Thymus (tissue), 11 donors: ENCODE results near the gene PATJ. TPM values are rescaled to one million over a fixed set of nuclear protein-coding genes. Genes with fewer than 3 reads are reported as not detected.

Source experiments
- DNase-seq, 9 donors: peaks; one replicate each; pipeline ENCODE4 v3.0.0-alpha.2; 2013; ENCODE audit warnings: low spot score in 9 of 9, low read depth in 6 of 9, missing footprints in 1 of 9
- H3K27ac ChIP-seq, 2 donors: one replicate each; pipeline ENCODE4 v1.5.1; 2013; ENCODE audit warnings: control low read depth in 1 of 2, low read depth in 1 of 2, low read length in 1 of 2, mild to moderate bottlenecking in 1 of 2, moderate library complexity in 1 of 2
- H3K27me3 ChIP-seq, 2 donors: one replicate each; pipeline ENCODE4 v1.5.1; 2013; ENCODE audit warnings: low read length in 1 of 2; ENCODE audit not compliant: control insufficient read depth in 2 of 2, insufficient read depth in 1 of 2
- H3K36me3 ChIP-seq, 2 donors: one replicate each; pipeline ENCODE4 v1.5.1; 2013; ENCODE audit warnings: low read length in 1 of 2, mild to moderate bottlenecking in 1 of 2, moderate library complexity in 1 of 2; ENCODE audit not compliant: control insufficient read depth in 2 of 2, insufficient read depth in 2 of 2
- H3K4me1 ChIP-seq, 2 donors: one replicate each; pipeline ENCODE4 v1.5.1; 2013; ENCODE audit warnings: low read length in 2 of 2; ENCODE audit not compliant: control insufficient read depth in 2 of 2, insufficient read depth in 2 of 2
- H3K4me3 ChIP-seq, 2 donors: one replicate each; pipeline ENCODE4 v1.5.1; 2013; ENCODE audit warnings: low read length in 2 of 2, control low read depth in 1 of 2, mild to moderate bottlenecking in 1 of 2
- H3K9me3 ChIP-seq, 2 donors: one replicate each; pipeline ENCODE4 v1.5.1; 2013; ENCODE audit warnings: low read length in 1 of 2, mild to moderate bottlenecking in 1 of 2; ENCODE audit not compliant: control insufficient read depth in 2 of 2, insufficient read depth in 1 of 2
- WGBS: extraction: QIAGEN DNeasy Blood & Tissue Kit; methylation state at CpG from one replicate; pipeline ENCODE4 v1.1.7; 2013; 5-methylcytosine and 5-hydroxymethylcytosine counted together
- polyA plus RNA-seq: library from polyadenylated mRNA; stranded (reverse); fragments of 200-250 nt; gene quantifications from one replicate; pipeline ENCODE4 v1.2.3, GENCODE V29; 2013
- total RNA-seq: library from RNA; stranded (reverse); fragments of 120-200 nt; gene quantifications from one replicate; pipeline ENCODE4 v1.2.4, GENCODE V29; 2013
- donor health status: healthy.

The PATJ gene
- total and polyA plus RNA-seq, 2 donors = 8.6 to 12.4 TPM

- no peaks in the 10 kb centered on the region for H3K36me3 ChIP-seq
- peak overlapping the region in 1 of 2 donors; percentile 24 for H3K27ac ChIP-seq
- no peaks in the 10 kb centered on the region for H3K4me1 ChIP-seq
- H3K9me3 ChIP-seq = no peaks in the 10 kb centered on the region
- H3K27me3 ChIP-seq = no peaks in the 10 kb centered on the region
- no peak overlapping the region for H3K4me3 ChIP-seq
- 89% methylated on average over 2 of the region's 2 CpGs for WGBS
- DNase-seq = no peak
These were observed 347.3 kb downstream of the PATJ start for GRCh38 chr1:62089570-62089969.

GRCh38 chr1:62090016-62090415 lies 347.7 kb downstream of the PATJ start:
- no peak overlapping the region for H3K4me3 ChIP-seq
- no peak overlapping the region for H3K27ac ChIP-seq
- H3K9me3 ChIP-seq = no peaks in the 10 kb centered on the region
- H3K4me1 ChIP-seq = no peaks in the 10 kb centered on the region
- DNase-seq = no peak
- H3K27me3 ChIP-seq = no peaks in the 10 kb centered on the region
- no peaks in the 10 kb centered on the region for H3K36me3 ChIP-seq
- 89% methylated on average over 5 of the region's 5 CpGs for WGBS

GRCh38 chr1:62092110-62092509 lies 349.8 kb downstream of the PATJ start:
- no peak for DNase-seq
- Histone ChIP-seq H3K4me1 (no peaks in the 10 kb centered on the region), H3K9me3 (no peaks in the 10 kb centered on the region), H3K36me3 (no peaks in the 10 kb centered on the region), H3K4me3 (no peak overlapping the region), H3K27me3 (no peaks in the 10 kb centered on the region), H3K27ac (no peak overlapping the region)
- WGBS = 98% methylated on average over 4 of the region's 4 CpGs

- no peaks in the 10 kb centered on the region for H3K27me3 ChIP-seq
- WGBS = 76% methylated on average over 3 of the region's 3 CpGs
- DNase-seq = no peak
- H3K36me3 ChIP-seq = no peaks in the 10 kb centered on the region
- no peaks in the 10 kb centered on the region for H3K9me3 ChIP-seq
- H3K27ac ChIP-seq = no peak overlapping the region
- no peak overlapping the region for H3K4me3 ChIP-seq
- H3K4me1 ChIP-seq = no peaks in the 10 kb centered on the region
These were observed 351.0 kb downstream of the PATJ start for GRCh38 chr1:62093261-62093660.

- Histone ChIP-seq H3K4me1 (no peaks in the 10 kb centered on the region), H3K9me3 (no peaks in the 10 kb centered on the region), H3K36me3 (no peaks in the 10 kb centered on the region), H3K27ac (no peak overlapping the region), H3K4me3 (no peak overlapping the region), H3K27me3 (no peaks in the 10 kb centered on the region)
- DNase-seq = no peak
- WGBS = 98% methylated on average over 3 of the region's 3 CpGs
These were observed 355.2 kb downstream of the PATJ start for GRCh38 chr1:62097464-62097863.

GRCh38 chr1:62100442-62100841 lies 358.2 kb downstream of the PATJ start:
- no peak for DNase-seq
- WGBS = over 99% methylated on average over 2 of the region's 2 CpGs
- no peaks in the 10 kb centered on the region for H3K27me3 ChIP-seq

GRCh38 chr1:62103846-62104245 lies 361.6 kb downstream of the PATJ start:
- Histone ChIP-seq H3K27ac (no peak overlapping the region), H3K9me3 (no peaks in the 10 kb centered on the region), H3K36me3 (no peaks in the 10 kb centered on the region), H3K4me1 (no peaks in the 10 kb centered on the region), H3K27me3 (no peaks in the 10 kb centered on the region), H3K4me3 (no peak overlapping the region)
- DNase-seq = no peak
- WGBS = 99% methylated on average over 3 of the region's 3 CpGs

More at GRCh38 chr1:62100442-62100841, 358.2 kb downstream of the PATJ start:
- no peaks in the 10 kb centered on the region for H3K9me3 ChIP-seq
- H3K4me3 ChIP-seq = no peak overlapping the region
- no peaks in the 10 kb centered on the region for H3K36me3 ChIP-seq
- no peaks in the 10 kb centered on the region for H3K4me1 ChIP-seq
- H3K27ac ChIP-seq = no peak overlapping the region

GRCh38 chr1:62107923-62108322 lies 365.6 kb downstream of the PATJ start:
- no peak for DNase-seq
- H3K4me3 ChIP-seq = no peak overlapping the region
- H3K27ac ChIP-seq = no peak overlapping the region
- H3K9me3 ChIP-seq = no peaks in the 10 kb centered on the region
- no peaks in the 10 kb centered on the region for H3K27me3 ChIP-seq
- WGBS = 93% methylated on average over 1 of the region's 1 CpG
- H3K36me3 ChIP-seq = no peaks in the 10 kb centered on the region
- H3K4me1 ChIP-seq = no peaks in the 10 kb centered on the region

- 85% methylated on average over 5 of the region's 5 CpGs for WGBS
These were observed 366.8 kb downstream of the PATJ start for GRCh38 chr1:62109124-62109523.

More at GRCh38 chr1:62109124-62109523, 366.8 kb downstream of the PATJ start:
- no peak for DNase-seq
- no peaks in the 10 kb centered on the region for H3K4me1 ChIP-seq
- no peaks in the 10 kb centered on the region for H3K9me3 ChIP-seq
- no peak overlapping the region for H3K27ac ChIP-seq
- H3K27me3 ChIP-seq = no peaks in the 10 kb centered on the region
- no peaks in the 10 kb centered on the region for H3K36me3 ChIP-seq
- no peak overlapping the region for H3K4me3 ChIP-seq
